ENCODE results near the gene ENTPD7.
"Not testable (repeated sequence)": the region's sequence is repeated elsewhere in the genome, so short reads cannot be mapped to it uniquely, and the experiment has no call there.

Gene ENTPD7

DNA sequence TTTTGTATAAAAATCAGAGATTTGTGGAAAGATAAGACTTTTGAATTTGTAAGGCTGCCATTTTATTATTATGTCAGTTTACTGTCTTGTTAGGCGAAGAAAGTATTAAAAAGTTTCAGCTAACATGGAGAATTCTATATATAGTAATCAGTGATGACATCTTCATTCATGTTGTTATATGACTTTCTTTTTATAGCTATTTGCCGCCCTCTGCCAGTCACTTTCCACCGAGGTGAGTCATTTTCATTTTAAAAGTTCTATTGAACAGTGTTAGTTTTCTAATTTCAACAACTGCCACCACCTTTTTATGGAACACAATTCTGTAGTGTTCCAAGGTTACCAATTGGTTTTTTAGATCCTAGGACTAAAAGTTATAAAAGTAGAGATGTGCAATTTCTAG is 84.5 kb downstream of the ENTPD7 start:
- TF ChIP-seq CTCF (conservative IDR thresholded peaks at IDR 0.05) (no peak), ZFX (IDR thresholded peaks at IDR 0.05) (no peak)
- no peak overlapping the region for H3K27ac ChIP-seq

- not testable (repeated sequence) for H3K27ac ChIP-seq
Measured at GRCh38 chr10:99746166-99746565, 86.9 kb downstream of the ENTPD7 start.

DNA sequence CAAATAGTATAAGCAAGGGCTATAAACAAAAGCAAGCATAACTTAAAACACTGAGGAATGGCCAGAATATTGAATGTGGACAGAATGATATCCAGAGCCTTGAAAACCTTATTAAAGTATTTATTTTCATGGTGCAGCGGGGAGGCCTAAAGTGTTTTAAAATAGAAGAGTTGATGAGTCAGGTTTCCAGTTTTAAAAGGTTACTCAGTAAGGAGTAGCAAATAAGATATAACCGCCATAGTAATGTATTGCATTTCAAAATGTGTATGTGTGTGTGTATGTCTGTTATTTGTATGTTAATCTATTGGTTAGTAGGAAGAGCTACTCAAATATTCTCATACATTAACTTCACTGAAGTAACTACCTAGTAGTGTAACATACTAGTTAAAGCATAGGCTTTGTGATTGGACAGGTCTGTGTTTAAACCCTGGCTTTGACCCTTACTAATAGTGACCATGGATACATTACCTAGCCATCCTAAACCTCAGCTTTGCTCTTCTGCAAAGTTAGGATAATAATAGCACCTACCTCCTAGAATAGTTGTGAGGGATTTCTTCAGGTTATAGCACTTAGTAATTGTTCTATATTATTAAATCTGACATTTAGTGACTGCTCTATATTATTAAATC is 89.6 kb downstream of the ENTPD7 start:
- no peak for TF ChIP-seq ZFX (IDR thresholded peaks at IDR 0.05)
- no peak for TF ChIP-seq CTCF (conservative IDR thresholded peaks at IDR 0.05)

GRCh38 chr10:99750641-99751040 is 91.3 kb downstream of the ENTPD7 start:
- TF ChIP-seq ZFX (IDR thresholded peaks at IDR 0.05) (no peak), CTCF (conservative IDR thresholded peaks at IDR 0.05) (no peak)
- no peak overlapping the region for H3K27ac ChIP-seq

More for the DNA sequence above, 89.6 kb downstream of the ENTPD7 start:
- no peak overlapping the region for H3K27ac ChIP-seq

- no peak overlapping the region for H3K27ac ChIP-seq
- no peak for TF ChIP-seq ZFX (IDR thresholded peaks at IDR 0.05)
- no peak for TF ChIP-seq CTCF (conservative IDR thresholded peaks at IDR 0.05)
Measured at GRCh38 chr10:99754670-99755069, 95.4 kb downstream of the ENTPD7 start.

All from C4-2B (cell line).